Astrocyte of the hippocampus (primary cell): Measurements from ENCODE around the gene GPRIN2.
"Not testable (repeated sequence)": the region's sequence is repeated elsewhere in the genome, so short reads cannot be mapped to it uniquely, and the experiment has no call there.

Experiments used
- DNase-seq: peaks from one replicate; pipeline ENCODE4 v3.0.0; 2011; ENCODE audit warnings: low read depth, low spot score

The GPRIN2 gene

GRCh38 chr10:46567151-46567550 is 10.7 kb upstream of the GPRIN2 start:
- DNase-seq = not testable (repeated sequence)

GRCh38 chr10:46565591-46566332 is 9.3 kb upstream of the GPRIN2 start:
- peak; percentile 81 for DNase-seq

- no peak for DNase-seq
Measured at GRCh38 chr10:46560952-46561351, 4.5 kb upstream of the GPRIN2 start.

GRCh38 chr10:46560381-46560780 is 3.9 kb upstream of the GPRIN2 start:
- DNase-seq = no peak

- no peak for DNase-seq
Measured at GRCh38 chr10:46559231-46559671, 2.8 kb upstream of the GPRIN2 start.

- DNase-seq = no peak
Measured at GRCh38 chr10:46558392-46559185, 2.1 kb upstream of the GPRIN2 start.

GRCh38 chr10:46558122-46558391 is 1.6 kb upstream of the GPRIN2 start:
- DNase-seq = no peak

- no peak for DNase-seq
Measured at GRCh38 chr10:46557319-46558121, 1.1 kb upstream of the GPRIN2 start.

GRCh38 chr10:46555713-46556514 is 544 bp downstream of the GPRIN2 start:
- DNase-seq = no peak

- no peak for DNase-seq
Measured at GRCh38 chr10:46555366-46555712, 1.1 kb downstream of the GPRIN2 start.

- DNase-seq = no peak
Measured at GRCh38 chr10:46554166-46554781, 2.2 kb downstream of the GPRIN2 start.

- no peak for DNase-seq
Measured at GRCh38 chr10:46553238-46554049, 3.0 kb downstream of the GPRIN2 start.

- no peak for DNase-seq
Measured at GRCh38 chr10:46552526-46553237, 3.8 kb downstream of the GPRIN2 start.

- no peak for DNase-seq
Measured at GRCh38 chr10:46551701-46552525, 4.5 kb downstream of the GPRIN2 start.

GRCh38 chr10:46550795-46551700 is 5.4 kb downstream of the GPRIN2 start:
- DNase-seq = no peak

GRCh38 chr10:46550076-46550790 is 6.2 kb downstream of the GPRIN2 start:
- no peak for DNase-seq
